ENCODE measurements around the gene PRPF8. TPM values are rescaled to one million over a fixed set of nuclear protein-coding genes. Genes with fewer than 3 reads are reported as not detected.

PRPF8 gene
- total and polyA plus RNA-seq, 2 of the 13 experiments (the other 11 are each of a cell fraction or from before 2014, with no cell fraction given): 112 to 179 TPM

DNA sequence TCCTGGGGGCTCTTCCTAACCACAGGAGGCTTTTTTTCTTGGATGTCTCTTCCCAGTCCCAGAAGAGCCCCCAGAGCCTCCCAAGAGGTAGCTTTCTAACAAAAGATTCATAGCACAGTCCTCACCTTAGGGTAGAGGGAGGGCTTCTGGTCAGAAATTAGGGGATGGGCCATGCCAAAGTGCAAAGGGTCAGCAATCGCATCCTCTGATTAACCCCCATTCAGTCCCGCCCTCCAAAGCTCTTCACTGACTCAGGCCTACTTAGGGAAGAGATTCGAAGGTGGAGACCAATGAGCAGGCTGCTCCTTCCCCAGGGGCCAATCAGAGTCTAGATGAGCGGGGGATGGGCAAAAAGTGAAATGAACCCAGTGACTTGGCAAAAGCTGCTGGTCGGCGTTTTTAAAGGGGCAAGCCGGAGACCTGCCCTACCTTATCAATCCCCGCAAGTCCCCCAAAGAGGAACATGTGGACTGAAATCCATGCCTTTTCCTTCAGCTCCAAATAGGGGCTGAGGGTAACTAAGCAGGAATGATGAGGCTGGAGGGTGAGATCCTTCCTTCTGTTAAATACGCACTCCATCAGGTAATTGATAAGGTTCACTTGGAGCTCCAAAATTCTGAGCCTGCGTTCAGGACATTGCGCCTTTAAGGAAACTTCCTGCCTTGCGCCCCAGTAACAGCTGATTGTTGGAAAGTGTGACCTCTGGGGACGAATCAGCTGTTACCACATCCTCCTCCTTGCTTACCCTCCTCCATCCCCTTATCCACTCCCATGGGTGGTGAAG lies 32.4 kb upstream of the PRPF8 start (continued):
- TF ChIP-seq ZBTB8A (CRISPR knock-in tag; IDR thresholded peaks at IDR 0.05; ENCODE audit: borderline replicate concordance, low read depth): no peak
- no peak for TF ChIP-seq ZEB1 (IDR thresholded peaks at IDR 0.05; ENCODE audit: insufficient replicate concordance, low read depth)
- TF ChIP-seq POLR2A (IDR thresholded peaks at IDR 0.05; ENCODE audit: insufficient read depth in 1 of 2, low read depth in 2 of 2, low read length in 2 of 2): peak; percentile 61 to 89
- no peak; the same call in 1 of the 2 replicates for TF ChIP-seq THRA (CRISPR knock-in tag; IDR thresholded peaks at IDR 0.05; ENCODE audit: borderline replicate concordance)
- TF ChIP-seq MATR3 (CRISPR knock-in tag; IDR thresholded peaks at IDR 0.05): no peak
- no peak for TF ChIP-seq AFF4 (CRISPR knock-in tag; IDR thresholded peaks at IDR 0.05)
- no peak for TF ChIP-seq TCF12 (IDR thresholded peaks at IDR 0.05)
- no peak for TF ChIP-seq TCF12 (CRISPR knock-in tag; IDR thresholded peaks at IDR 0.05)
- TF ChIP-seq JUNB (CRISPR knock-in tag; IDR thresholded peaks at IDR 0.05; ENCODE audit: borderline replicate concordance): no peak
- no peak for TF ChIP-seq ATM (IDR thresholded peaks at IDR 0.05; ENCODE audit: borderline replicate concordance)
- no peak for TF ChIP-seq EED (CRISPR knock-in tag; IDR thresholded peaks at IDR 0.05)
- TF ChIP-seq, protein P1, sequence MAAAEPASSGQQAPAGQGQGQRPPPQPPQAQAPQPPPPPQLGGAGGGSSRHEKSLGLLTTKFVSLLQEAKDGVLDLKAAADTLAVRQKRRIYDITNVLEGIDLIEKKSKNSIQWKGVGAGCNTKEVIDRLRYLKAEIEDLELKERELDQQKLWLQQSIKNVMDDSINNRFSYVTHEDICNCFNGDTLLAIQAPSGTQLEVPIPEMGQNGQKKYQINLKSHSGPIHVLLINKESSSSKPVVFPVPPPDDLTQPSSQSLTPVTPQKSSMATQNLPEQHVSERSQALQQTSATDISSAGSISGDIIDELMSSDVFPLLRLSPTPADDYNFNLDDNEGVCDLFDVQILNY (CRISPR knock-in tag; conservative IDR thresholded peaks at IDR 0.05): no peak
- TF ChIP-seq FOXP4 (CRISPR knock-in tag; IDR thresholded peaks at IDR 0.05): peak; percentile 17; the same call in 1 of the 2 replicates
- TF ChIP-seq ZFP36L2 (CRISPR knock-in tag; IDR thresholded peaks at IDR 0.05): no peak
- TF ChIP-seq MYNN (CRISPR knock-in tag; IDR thresholded peaks at IDR 0.05; ENCODE audit: low read depth): no peak
- TF ChIP-seq SNRNP70 (IDR thresholded peaks at IDR 0.05; ENCODE audit: low read depth, low read length): no peak
- TF ChIP-seq NKX3-1 (CRISPR knock-in tag; IDR thresholded peaks at IDR 0.05): no peak
- TF ChIP-seq, protein P2, sequence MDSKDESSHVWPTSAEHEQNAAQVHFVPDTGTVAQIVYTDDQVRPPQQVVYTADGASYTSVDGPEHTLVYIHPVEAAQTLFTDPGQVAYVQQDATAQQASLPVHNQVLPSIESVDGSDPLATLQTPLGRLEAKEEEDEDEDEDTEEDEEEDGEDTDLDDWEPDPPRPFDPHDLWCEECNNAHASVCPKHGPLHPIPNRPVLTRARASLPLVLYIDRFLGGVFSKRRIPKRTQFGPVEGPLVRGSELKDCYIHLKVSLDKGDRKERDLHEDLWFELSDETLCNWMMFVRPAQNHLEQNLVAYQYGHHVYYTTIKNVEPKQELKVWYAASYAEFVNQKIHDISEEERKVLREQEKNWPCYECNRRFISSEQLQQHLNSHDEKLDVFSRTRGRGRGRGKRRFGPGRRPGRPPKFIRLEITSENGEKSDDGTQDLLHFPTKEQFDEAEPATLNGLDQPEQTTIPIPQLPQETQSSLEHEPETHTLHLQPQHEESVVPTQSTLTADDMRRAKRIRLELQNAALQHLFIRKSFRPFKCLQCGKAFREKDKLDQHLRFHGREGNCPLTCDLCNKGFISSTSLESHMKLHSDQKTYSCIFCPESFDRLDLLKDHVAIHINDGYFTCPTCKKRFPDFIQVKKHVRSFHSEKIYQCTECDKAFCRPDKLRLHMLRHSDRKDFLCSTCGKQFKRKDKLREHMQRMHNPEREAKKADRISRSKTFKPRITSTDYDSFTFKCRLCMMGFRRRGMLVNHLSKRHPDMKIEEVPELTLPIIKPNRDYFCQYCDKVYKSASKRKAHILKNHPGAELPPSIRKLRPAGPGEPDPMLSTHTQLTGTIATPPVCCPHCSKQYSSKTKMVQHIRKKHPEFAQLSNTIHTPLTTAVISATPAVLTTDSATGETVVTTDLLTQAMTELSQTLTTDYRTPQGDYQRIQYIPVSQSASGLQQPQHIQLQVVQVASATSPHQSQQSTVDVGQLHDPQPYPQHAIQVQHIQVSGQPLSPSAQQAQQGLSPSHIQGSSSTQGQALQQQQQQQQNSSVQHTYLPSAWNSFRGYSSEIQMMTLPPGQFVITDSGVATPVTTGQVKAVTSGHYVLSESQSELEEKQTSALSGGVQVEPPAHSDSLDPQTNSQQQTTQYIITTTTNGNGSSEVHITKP (CRISPR knock-in tag; IDR thresholded peaks at IDR 0.05; ENCODE audit: low read depth): no peak
